Tibial nerve (tissue), 4 donors: ENCODE data around the gene P3H3.

Source experiments
- CTCF ChIP-seq, 5 experiments: fragments of 200-600 bp in 3 of 5; fragments of 450-650 bp in 2 of 5; sonication (generic) in 3 of 5; IDR thresholded peaks; one replicate each; pipeline ENCODE4 v1.5.1; 2016 to 2019; ENCODE audit warnings: antibody characterized with exemption in 5 of 5, mild to moderate bottlenecking in 3 of 5, moderate library complexity in 2 of 5
- EP300 ChIP-seq, 2 donors: sonication (generic); formaldehyde crosslinking; IDR thresholded peaks; one replicate each; pipeline ENCODE4 v1.6.1; 2017; ENCODE audit warnings: antibody characterized with exemption in 2 of 2, mild to moderate bottlenecking in 1 of 2
- POLR2A ChIP-seq, 2 donors: fragments of 450-650 bp; IDR thresholded peaks; one replicate each; pipeline ENCODE4 v1.6.1; 2017; ENCODE audit warnings: antibody characterized with exemption in 2 of 2, mild to moderate bottlenecking in 2 of 2, moderate library complexity in 2 of 2

DNA sequence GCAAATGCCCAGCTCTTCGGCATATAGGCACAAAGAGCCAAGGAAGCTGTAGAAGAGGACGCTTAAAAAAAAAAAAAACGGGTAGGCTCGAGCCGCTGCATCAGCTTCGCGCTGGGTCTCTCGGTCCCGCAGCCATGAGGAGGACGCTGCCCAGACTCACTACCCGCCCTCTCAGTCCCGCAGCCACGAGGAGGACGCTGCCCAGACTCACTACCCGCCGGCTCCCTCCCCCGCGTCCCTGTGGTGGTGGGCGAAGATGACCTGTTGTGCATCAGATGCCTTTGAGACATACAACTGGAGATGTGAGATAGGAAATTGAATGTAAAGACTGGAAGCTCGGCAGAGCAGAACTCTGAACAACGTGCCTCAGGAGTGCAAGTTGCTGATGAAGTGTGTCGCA is 56.3 kb downstream of the P3H3 start:
- no peak for TF ChIP-seq CTCF (IDR thresholded peaks at IDR 0.05)
- TF ChIP-seq POLR2A (IDR thresholded peaks at IDR 0.05), result no peak
- TF ChIP-seq EP300 (IDR thresholded peaks at IDR 0.05), result no peak
